ENCODE results near the gene NLRC5.

The NLRC5 gene

GRCh38 chr16:56950455-56950854, 38.9 kb upstream of the NLRC5 start:
- Histone ChIP-seq H3K9me3 (ENCODE audit: control insufficient read depth, low read length) (no peaks in the 10 kb centered on the region), H2BK120ac (ENCODE audit: low read depth, low read length) (no peak overlapping the region), H4K91ac (ENCODE audit: low read length) (no peak overlapping the region), H2BK12ac (ENCODE audit: low read length in 2 of 2) (no peak overlapping the region), H3K18ac (ENCODE audit: low read depth in 1 of 2, low read length in 2 of 2) (no peak overlapping the region), H3K4me3 (ENCODE audit: insufficient read depth in 1 of 2, low read depth in 1 of 2, low read length in 2 of 2) (no peak overlapping the region), H2BK5ac (ENCODE audit: low read depth, low read length, poor library complexity, severe bottlenecking) (no peak overlapping the region), H3K27me3 (ENCODE audit: control insufficient read depth in 1 of 2, insufficient read depth in 1 of 2, low read length in 2 of 2) (no peaks in the 10 kb centered on the region), H3K36me3 (ENCODE audit: control insufficient read depth in 1 of 2, insufficient read depth in 2 of 2, low read depth in 1 of 2, low read length in 2 of 2) (peaks cover 7 to 14% of the 10 kb centered on the region in 2 experiments), H3K4me2 (ENCODE audit: low read length, poor library complexity, severe bottlenecking) (no peak overlapping the region), H3K4ac (ENCODE audit: low read depth in 1 of 2, low read length in 2 of 2) (no peak overlapping the region), H3K23ac (ENCODE audit: low read length in 2 of 2) (no peak overlapping the region), H2BK15ac (ENCODE audit: low read depth, poor library complexity, severe bottlenecking) (no peak overlapping the region), H4K8ac (ENCODE audit: low read length) (no peak overlapping the region), H3K79me1 (replicated peaks; ENCODE audit: low read length, poor library complexity, severe bottlenecking) (no peaks in the 10 kb centered on the region), H3K9ac (ENCODE audit: low read length) (no peak overlapping the region), H2AFZ (ENCODE audit: low read depth, low read length) (no peak overlapping the region), H3K14ac (ENCODE audit: low read length in 2 of 2) (no peak overlapping the region), H3K27ac (ENCODE audit: low read length, poor library complexity, severe bottlenecking) (no peak overlapping the region), H2AK5ac (ENCODE audit: low read length, severe bottlenecking) (no peak overlapping the region), H3K4me1 (ENCODE audit: control insufficient read depth, insufficient read depth, low read depth, low read length) (peaks cover 6% of the 10 kb centered on the region)
- 83% methylated on average over 7 of the region's 7 CpGs for WGBS
- no peak for DNase-seq

DNA sequence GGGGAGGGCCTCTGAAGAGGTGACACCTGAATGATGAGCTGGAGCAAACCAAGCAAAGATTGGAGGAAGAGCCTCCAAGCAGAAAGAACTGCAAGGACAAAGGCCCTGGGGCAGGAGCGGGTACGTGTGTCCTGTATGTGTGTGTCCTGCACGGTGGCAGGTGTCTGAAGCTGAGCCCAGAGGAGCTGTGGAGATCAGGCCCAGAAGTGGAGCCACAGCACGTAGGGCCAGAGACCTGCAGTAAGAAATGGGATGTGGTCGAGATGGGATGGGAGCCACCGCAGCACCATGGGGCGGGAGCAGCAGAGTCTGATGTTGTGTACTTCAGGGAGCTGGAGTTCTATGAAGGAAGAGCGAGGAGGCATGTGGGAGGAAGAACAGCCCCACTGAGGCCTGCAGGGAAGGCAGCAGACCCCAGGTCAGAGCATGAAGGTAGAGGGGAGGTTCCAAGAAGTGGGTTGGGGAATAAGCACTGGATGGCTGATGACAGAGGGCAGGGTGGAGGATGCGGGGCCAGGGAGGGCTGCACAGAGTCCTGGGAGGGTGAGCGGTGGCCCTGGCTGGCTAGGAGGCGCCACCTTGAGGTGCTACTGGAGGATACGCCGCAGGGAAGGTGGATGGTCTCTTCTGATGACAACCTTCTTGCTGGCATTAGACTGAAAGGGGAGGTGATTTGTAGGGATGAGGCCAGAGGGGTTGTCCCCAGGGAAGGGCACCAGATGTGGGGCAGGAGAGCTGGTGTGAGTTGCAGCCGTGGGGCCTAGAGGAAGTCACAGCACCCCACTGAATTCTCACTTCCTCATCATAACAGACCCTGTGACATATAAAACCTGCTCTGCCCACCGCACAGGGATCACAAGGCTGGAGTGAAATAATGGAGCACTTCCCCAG, 38.2 kb upstream of the NLRC5 start:
- Histone ChIP-seq H3K36me3 (ENCODE audit: control insufficient read depth in 1 of 2, insufficient read depth in 2 of 2, low read depth in 1 of 2, low read length in 2 of 2) (peaks cover 7 to 10% of the 10 kb centered on the region in 2 experiments), H3K4me2 (ENCODE audit: low read length, poor library complexity, severe bottlenecking) (no peak overlapping the region), H3K9ac (ENCODE audit: low read length) (no peak overlapping the region), H3K14ac (ENCODE audit: low read length in 2 of 2) (peak overlapping the region in 1 of 2 experiments; percentile 9), H3K79me1 (replicated peaks; ENCODE audit: low read length, poor library complexity, severe bottlenecking) (no peaks in the 10 kb centered on the region), H4K8ac (ENCODE audit: low read length) (no peak overlapping the region), H2BK120ac (ENCODE audit: low read depth, low read length) (no peak overlapping the region), H3K18ac (ENCODE audit: low read depth in 1 of 2, low read length in 2 of 2) (no peak overlapping the region), H3K9me3 (ENCODE audit: control insufficient read depth, low read length) (no peaks in the 10 kb centered on the region), H2BK12ac (ENCODE audit: low read length in 2 of 2) (no peak overlapping the region), H2AFZ (ENCODE audit: low read depth, low read length) (no peak overlapping the region), H3K27me3 (ENCODE audit: control insufficient read depth in 1 of 2, insufficient read depth in 1 of 2, low read length in 2 of 2) (no peaks in the 10 kb centered on the region), H2BK5ac (ENCODE audit: low read depth, low read length, poor library complexity, severe bottlenecking) (no peak overlapping the region), H2BK15ac (ENCODE audit: low read depth, poor library complexity, severe bottlenecking) (no peak overlapping the region), H2AK5ac (ENCODE audit: low read length, severe bottlenecking) (no peak overlapping the region), H3K4me3 (ENCODE audit: insufficient read depth in 1 of 2, low read depth in 1 of 2, low read length in 2 of 2) (no peak overlapping the region), H3K27ac (ENCODE audit: low read length, poor library complexity, severe bottlenecking) (no peak overlapping the region), H3K23ac (ENCODE audit: low read length in 2 of 2) (no peak overlapping the region), H3K4ac (ENCODE audit: low read depth in 1 of 2, low read length in 2 of 2) (peak overlapping the region in 1 of 2 experiments; percentile 40), H4K91ac (ENCODE audit: low read length) (no peak overlapping the region), H3K4me1 (ENCODE audit: control insufficient read depth, insufficient read depth, low read depth, low read length) (peaks cover 5% of the 10 kb centered on the region)
- 76% methylated on average over 15 of the region's 15 CpGs for WGBS
- DNase-seq, result peak; percentile 55

DNA sequence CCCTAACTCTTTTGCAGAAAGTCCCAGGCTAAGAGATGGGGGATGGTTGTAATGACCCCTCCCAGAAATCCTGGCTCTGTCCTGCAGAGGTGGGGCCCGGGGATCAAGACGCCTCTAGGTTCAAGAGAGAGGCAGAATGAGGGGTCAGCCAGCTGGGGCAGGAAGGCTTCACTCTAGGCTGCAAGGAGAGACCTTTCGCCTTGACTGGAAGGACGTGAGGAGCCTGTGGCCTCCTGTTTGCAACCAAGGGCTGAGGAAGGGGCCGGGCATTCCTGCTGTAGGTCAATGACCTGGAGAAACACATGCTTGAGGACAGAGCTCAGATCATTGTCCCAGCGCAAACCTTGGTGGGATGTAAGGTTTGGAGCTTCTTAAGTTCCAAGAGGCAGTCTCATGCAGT, 36.4 kb upstream of the NLRC5 start:
- Histone ChIP-seq H3K36me3 (ENCODE audit: control insufficient read depth in 1 of 2, insufficient read depth in 2 of 2, low read depth in 1 of 2, low read length in 2 of 2) (no peaks in the 10 kb centered on the region), H3K4ac (ENCODE audit: low read depth in 1 of 2, low read length in 2 of 2) (no peak overlapping the region), H3K27me3 (ENCODE audit: control insufficient read depth in 1 of 2, insufficient read depth in 1 of 2, low read length in 2 of 2) (no peaks in the 10 kb centered on the region), H2AFZ (ENCODE audit: low read depth, low read length) (no peak overlapping the region), H2AK5ac (ENCODE audit: low read length, severe bottlenecking) (no peak overlapping the region), H3K9ac (ENCODE audit: low read length) (no peak overlapping the region), H3K9me3 (ENCODE audit: control insufficient read depth, low read length) (no peaks in the 10 kb centered on the region), H3K4me1 (ENCODE audit: control insufficient read depth, insufficient read depth, low read depth, low read length) (no peaks in the 10 kb centered on the region), H3K18ac (ENCODE audit: low read depth in 1 of 2, low read length in 2 of 2) (no peak overlapping the region), H3K27ac (ENCODE audit: low read length, poor library complexity, severe bottlenecking) (no peak overlapping the region), H3K4me3 (ENCODE audit: insufficient read depth in 1 of 2, low read depth in 1 of 2, low read length in 2 of 2) (no peak overlapping the region), H2BK5ac (ENCODE audit: low read depth, low read length, poor library complexity, severe bottlenecking) (no peak overlapping the region), H2BK15ac (ENCODE audit: low read depth, poor library complexity, severe bottlenecking) (no peak overlapping the region), H4K91ac (ENCODE audit: low read length) (no peak overlapping the region), H3K14ac (ENCODE audit: low read length in 2 of 2) (no peak overlapping the region), H2BK120ac (ENCODE audit: low read depth, low read length) (no peak overlapping the region), H4K8ac (ENCODE audit: low read length) (no peak overlapping the region), H3K4me2 (ENCODE audit: low read length, poor library complexity, severe bottlenecking) (no peak overlapping the region), H3K79me1 (replicated peaks; ENCODE audit: low read length, poor library complexity, severe bottlenecking) (no peaks in the 10 kb centered on the region), H3K23ac (ENCODE audit: low read length in 2 of 2) (no peak overlapping the region), H2BK12ac (ENCODE audit: low read length in 2 of 2) (no peak overlapping the region)
- WGBS, result 73% methylated on average over 6 of the region's 6 CpGs
- no peak for DNase-seq

DNA sequence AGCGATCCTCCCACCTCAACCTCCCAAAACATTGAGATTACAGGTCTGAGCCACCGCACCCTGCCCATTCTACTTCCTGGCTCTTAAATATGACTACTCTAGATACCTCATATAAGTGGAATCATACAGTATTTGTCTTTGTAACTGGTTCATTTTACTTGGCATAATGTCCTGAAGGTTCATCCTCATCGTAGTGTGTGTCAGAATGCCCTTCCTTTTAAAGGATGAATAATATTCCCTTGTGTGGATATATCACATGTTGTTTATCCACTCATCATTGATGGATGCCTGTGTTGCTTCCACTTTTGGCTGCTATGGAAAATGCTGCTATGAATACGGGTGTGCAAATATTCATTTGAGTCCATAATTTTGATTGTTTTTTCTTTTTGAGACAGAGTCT, 33.3 kb upstream of the NLRC5 start:
- H3K9ac ChIP-seq (ENCODE audit: low read length), result peak overlapping the region; percentile 24
- no peak overlapping the region for H2AFZ ChIP-seq (ENCODE audit: low read depth, low read length)
- H3K4me1 ChIP-seq (ENCODE audit: control insufficient read depth, insufficient read depth, low read depth, low read length), result peaks cover 4% of the 10 kb centered on the region
- H3K18ac ChIP-seq (ENCODE audit: low read depth in 1 of 2, low read length in 2 of 2), result no peak overlapping the region
- H3K27ac ChIP-seq (ENCODE audit: low read length, poor library complexity, severe bottlenecking), result no peak overlapping the region
- no peak overlapping the region for H2BK120ac ChIP-seq (ENCODE audit: low read depth, low read length)
- H2AK5ac ChIP-seq (ENCODE audit: low read length, severe bottlenecking), result no peak overlapping the region
- H3K79me1 ChIP-seq (replicated peaks; ENCODE audit: low read length, poor library complexity, severe bottlenecking), result no peaks in the 10 kb centered on the region
- H2BK5ac ChIP-seq (ENCODE audit: low read depth, low read length, poor library complexity, severe bottlenecking), result no peak overlapping the region
- H4K91ac ChIP-seq (ENCODE audit: low read length), result no peak overlapping the region
- no peak overlapping the region for H3K4me3 ChIP-seq (ENCODE audit: insufficient read depth in 1 of 2, low read depth in 1 of 2, low read length in 2 of 2)
- H3K4me2 ChIP-seq (ENCODE audit: low read length, poor library complexity, severe bottlenecking), result no peak overlapping the region
- no peak overlapping the region for H3K23ac ChIP-seq (ENCODE audit: low read length in 2 of 2)
- H3K14ac ChIP-seq (ENCODE audit: low read length in 2 of 2), result no peak overlapping the region
- H3K9me3 ChIP-seq (ENCODE audit: control insufficient read depth, low read length), result no peaks in the 10 kb centered on the region
- no peak overlapping the region for H2BK15ac ChIP-seq (ENCODE audit: low read depth, poor library complexity, severe bottlenecking)
- H3K27me3 ChIP-seq (ENCODE audit: control insufficient read depth in 1 of 2, insufficient read depth in 1 of 2, low read length in 2 of 2), result no peaks in the 10 kb centered on the region
- H3K4ac ChIP-seq (ENCODE audit: low read depth in 1 of 2, low read length in 2 of 2), result no peak overlapping the region
- 95% methylated on average over 3 of the region's 4 CpGs for WGBS
- H2BK12ac ChIP-seq (ENCODE audit: low read length in 2 of 2), result no peak overlapping the region
- H4K8ac ChIP-seq (ENCODE audit: low read length), result no peak overlapping the region
- DNase-seq, result no peak
- H3K36me3 ChIP-seq (ENCODE audit: control insufficient read depth in 1 of 2, insufficient read depth in 2 of 2, low read depth in 1 of 2, low read length in 2 of 2), result no peaks in the 10 kb centered on the region
